Stimulated activated CD4-positive, alpha-beta T cell treated with anti-CD3 and anti-CD28 coated beads, Interleukin-2, amount 100 ng/mL, for 48 hours (primary cell): Measurements from ENCODE around the gene ZFPL1.
A peak's percentile ranks its signal among the peaks of the same experiment; 100 is the strongest.
"Not testable (repeated sequence)": the region's sequence is repeated elsewhere in the genome, so short reads cannot be mapped to it uniquely, and the experiment has no call there.

ENCODE experiments used
- DNase-seq, 2 donors: peaks; one replicate each; pipeline ENCODE4 v3.0.0-alpha.2; 2020

ZFPL1 gene

GRCh38 chr11:65115361-65116082 lies 31.5 kb downstream of the ZFPL1 start:
- DNase-seq: no peak

GRCh38 chr11:65116370-65117205 lies 32.6 kb downstream of the ZFPL1 start:
- DNase-seq: peak in 1 of 2 donors; percentile 64

GRCh38 chr11:65117206-65118096 lies 33.4 kb downstream of the ZFPL1 start, which contains the start of gene ZNHIT2:
TSS of gene ZNHIT2 (minus strand) at chr11:65117701. CDS start at chr11:65117653, 48 bp downstream.
- DNase-seq: peak; percentile 100

GRCh38 chr11:65118097-65118837 lies 34.2 kb downstream of the ZFPL1 start:
- no peak for DNase-seq

GRCh38 chr11:65118891-65119669 lies 35.1 kb downstream of the ZFPL1 start:
- DNase-seq: not testable (repeated sequence)

- DNase-seq: no peak
Observed at GRCh38 chr11:65119670-65119995, 35.6 kb downstream of the ZFPL1 start.

GRCh38 chr11:65120831-65121230 lies 36.8 kb downstream of the ZFPL1 start:
- no peak for DNase-seq

GRCh38 chr11:65121447-65121864 lies 37.4 kb downstream of the ZFPL1 start:
- DNase-seq: no peak

GRCh38 chr11:65121865-65122696 lies 38.1 kb downstream of the ZFPL1 start, which contains the start of the genes FAU and MRPL49:
TSS of gene FAU (minus strand) at chr11:65122134. CDS start at chr11:65121813, 321 bp downstream.
TSS of gene MRPL49 (plus strand) at chr11:65122321. CDS start at chr11:65122347, 26 bp downstream.
- DNase-seq: peak; percentile 97 to 98

GRCh38 chr11:65124480-65125196 lies 40.6 kb downstream of the ZFPL1 start:
- DNase-seq: no peak

GRCh38 chr11:65125197-65126056 lies 41.4 kb downstream of the ZFPL1 start:
- DNase-seq: no peak

GRCh38 chr11:65126624-65127274 lies 42.7 kb downstream of the ZFPL1 start:
- no peak for DNase-seq

- no peak for DNase-seq
Observed at GRCh38 chr11:65127473-65128181, 43.6 kb downstream of the ZFPL1 start.

GRCh38 chr11:65128182-65129145 lies 44.4 kb downstream of the ZFPL1 start:
- DNase-seq: no peak

GRCh38 chr11:65129649-65130441 lies 45.8 kb downstream of the ZFPL1 start:
- no peak for DNase-seq
